GM18907 (cell line): Measurements from ENCODE around the gene LARP6.
"Not testable (repeated sequence)": the region's sequence is repeated elsewhere in the genome, so short reads cannot be mapped to it uniquely, and the experiment has no call there.

Experiments
- ATAC-seq: cut with Tn5 transposase; IDR thresholded peaks from one replicate; pipeline ENCODE4 v1.9.1; 2021; ENCODE audit warnings: mild to moderate bottlenecking, moderate library complexity; ENCODE audit not compliant: unreplicated experiment

LARP6 gene

DNA sequence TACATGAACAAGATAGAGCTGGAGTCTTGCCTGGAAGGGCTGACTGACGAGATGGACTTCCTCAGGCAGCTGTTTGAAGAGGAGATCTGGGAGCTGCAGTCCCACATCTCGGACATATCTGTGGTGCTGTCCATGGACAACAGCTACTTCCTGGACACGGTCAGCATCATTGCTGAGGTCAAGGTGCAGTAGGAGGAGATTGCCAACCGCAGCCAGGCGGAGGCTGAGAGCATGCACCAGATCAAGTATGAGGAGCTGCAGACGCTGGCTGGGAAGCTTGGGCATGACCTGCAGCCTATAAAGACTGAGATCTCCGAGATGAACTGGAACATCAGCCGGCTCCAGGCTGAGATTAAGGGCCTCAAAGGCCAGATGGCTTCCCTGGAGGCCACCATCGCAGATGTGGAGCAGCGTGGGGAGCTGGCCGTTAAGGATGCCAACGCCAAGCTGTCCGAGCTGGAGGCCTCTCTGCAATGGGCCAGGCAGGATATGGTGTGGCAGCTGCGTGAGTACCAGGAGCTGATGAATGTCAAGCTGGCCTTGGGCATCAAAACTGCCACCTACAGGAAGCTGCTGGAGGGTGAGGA, 5.5 kb upstream of the LARP6 start:
- no peak for ATAC-seq

DNA sequence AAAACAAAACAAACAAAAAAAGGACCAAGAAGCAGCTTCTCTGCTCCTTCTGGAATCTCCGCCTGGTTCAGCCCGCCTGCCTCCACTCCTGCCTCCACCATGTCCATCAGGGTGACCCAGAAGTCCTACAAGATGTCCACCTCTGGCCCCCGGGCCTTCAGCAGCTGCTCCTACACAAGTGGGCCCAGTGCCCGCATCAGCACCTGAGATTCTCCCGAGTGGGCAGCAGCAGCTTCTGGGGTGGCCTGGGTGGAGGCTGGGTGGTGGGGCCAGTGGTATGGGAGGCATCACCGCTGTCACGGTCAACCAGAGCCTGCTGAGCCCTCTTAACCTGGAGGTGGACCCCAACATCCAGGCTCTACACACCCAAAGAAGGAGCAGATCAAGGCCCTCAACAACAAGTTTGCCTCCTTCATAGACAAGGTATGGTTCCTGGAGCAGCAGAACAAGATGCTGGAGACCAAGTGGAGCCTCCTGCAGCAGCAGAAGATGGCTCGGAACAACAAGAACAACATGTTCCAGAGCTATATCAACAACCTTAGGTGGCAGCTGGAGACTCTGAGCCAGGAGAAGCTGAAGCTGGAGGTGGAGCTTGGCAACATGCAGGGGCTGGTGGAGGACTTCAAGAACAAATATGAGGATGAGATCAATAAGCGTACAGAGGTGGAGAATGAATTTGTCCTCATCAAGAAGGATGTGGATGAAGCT, 4.8 kb upstream of the LARP6 start:
- ATAC-seq = not testable (repeated sequence)

DNA sequence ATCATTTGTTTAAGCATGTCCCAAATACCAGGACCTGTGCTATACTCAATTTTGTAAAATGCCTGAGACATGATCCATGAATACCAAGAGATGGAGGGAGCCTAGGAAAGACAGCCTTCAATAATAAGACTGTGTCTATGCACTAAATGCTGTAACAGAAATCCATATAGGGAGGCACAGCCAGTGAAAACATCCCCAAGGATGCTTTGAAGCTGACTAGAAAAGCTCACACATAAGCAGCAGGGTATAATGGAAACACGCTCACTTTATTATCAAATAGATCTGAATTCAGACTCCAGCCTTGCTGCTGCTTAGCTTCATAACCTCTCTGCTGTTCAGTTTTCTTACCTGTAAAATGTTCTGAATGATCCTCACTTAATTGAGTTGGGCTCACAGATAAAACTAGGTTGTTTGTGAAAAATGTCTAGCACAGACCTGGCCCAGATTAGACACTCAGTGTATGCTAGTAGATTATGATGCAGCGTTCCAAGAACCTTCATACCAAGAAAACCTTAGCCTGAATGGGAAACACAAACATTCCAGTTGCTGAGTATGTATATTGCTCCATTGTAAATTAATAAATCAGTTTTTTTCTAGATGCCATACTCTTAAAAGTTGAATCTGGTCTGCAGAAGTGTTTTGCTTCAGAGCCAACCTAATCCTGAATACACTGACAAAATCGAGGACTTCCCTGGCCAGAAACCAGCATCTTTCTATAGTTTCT, 3.8 kb upstream of the LARP6 start:
- no peak for ATAC-seq

DNA sequence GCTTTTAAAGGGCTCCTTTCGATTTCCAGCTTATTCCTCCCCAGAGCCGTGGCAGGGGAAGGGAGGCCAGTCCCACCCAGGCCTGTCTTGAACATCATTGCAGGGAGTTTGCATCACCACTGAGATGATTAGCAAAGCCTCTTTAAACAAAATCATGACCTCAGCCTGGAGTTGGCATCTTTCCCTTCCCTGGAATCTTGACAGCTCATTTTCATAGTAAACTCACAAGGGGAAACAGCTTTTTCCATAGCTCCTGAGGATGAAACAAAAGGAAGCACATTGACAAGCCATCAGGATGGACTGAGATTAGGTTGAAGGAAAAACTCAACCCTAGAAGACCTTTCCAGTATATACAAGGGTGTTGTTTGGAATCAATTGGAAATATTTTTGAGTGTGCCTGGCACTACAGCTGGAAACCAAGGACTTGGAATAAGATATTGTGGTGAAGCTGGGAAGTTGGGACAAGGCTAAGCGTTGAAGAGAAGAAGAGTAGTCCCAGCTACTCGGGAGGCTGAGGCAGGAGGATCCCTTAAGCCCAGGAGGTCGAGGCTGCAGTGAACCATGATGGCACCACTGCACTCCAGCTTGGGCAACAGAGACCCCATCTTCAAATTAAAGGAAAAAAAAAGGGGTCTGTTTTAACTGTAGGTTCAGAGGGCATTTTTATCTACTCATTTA, 3.1 kb upstream of the LARP6 start:
- no peak for ATAC-seq

DNA sequence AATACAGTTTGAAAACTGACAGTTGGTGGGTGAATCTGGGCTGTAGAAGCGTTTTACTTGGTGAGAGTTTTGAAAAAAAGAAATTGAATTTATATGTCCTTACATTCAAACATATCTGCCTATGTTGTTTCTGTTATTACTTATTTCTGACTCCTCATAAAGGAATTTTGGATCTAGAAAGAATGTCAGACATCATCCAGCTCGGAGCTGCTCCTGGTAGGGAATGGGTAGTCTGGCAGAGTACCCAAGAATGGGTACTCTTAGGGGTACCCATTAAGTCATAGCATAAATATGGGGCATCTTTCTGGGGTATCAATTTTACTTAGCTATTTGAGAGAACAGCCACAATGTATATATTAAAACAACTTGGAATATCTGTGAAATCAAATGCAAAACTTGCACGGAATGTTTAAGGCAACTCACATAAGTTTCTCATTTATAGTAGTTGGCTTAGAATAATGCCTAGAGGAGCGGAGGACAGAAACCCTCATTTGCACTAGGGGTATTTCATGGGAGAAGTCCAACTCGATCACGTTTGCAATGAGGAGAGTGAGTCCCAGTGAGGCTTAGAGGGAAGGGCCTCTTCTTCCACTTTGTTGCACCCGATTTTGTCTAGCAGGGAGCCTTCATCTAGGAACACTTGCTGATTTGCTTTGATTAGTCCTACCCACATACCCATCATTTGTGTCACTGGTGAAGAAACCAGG, 2.4 kb upstream of the LARP6 start:
- ATAC-seq = no peak

DNA sequence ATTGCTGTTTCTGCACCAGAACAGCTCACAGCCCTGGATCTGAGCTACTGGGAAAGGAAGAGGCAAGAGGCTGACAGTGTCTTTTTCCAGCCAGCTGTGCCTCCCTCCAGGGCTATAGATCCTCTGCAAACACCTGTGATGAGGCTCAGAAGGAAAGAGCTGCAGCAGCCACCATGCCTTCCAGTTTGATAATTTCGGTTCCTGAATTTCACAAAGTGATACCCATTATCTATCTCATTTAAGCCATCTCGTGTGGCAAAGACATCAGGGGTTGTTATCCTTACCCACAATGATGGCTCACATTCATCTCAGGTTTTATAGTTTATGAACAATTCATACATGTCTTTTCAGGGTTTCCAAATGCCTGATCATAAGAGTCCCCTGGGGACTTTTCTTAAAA, 1.8 kb upstream of the LARP6 start:
- no peak for ATAC-seq

DNA sequence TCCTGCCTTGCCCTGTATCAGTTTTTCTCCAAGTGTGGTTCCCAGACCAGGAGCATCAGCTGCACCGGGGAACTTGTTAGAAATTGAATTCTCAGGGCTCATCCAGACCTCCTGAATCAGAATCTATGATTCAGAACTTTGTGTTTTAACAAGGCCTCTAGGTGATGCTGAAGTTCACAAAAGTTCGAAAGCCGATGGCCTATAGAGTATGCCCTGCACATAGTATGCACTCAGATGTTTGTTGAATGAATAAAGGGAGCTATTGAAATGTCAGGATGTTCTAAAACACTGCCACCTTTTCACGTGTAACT, 664 bp upstream of the LARP6 start:
- ATAC-seq = no peak

DNA sequence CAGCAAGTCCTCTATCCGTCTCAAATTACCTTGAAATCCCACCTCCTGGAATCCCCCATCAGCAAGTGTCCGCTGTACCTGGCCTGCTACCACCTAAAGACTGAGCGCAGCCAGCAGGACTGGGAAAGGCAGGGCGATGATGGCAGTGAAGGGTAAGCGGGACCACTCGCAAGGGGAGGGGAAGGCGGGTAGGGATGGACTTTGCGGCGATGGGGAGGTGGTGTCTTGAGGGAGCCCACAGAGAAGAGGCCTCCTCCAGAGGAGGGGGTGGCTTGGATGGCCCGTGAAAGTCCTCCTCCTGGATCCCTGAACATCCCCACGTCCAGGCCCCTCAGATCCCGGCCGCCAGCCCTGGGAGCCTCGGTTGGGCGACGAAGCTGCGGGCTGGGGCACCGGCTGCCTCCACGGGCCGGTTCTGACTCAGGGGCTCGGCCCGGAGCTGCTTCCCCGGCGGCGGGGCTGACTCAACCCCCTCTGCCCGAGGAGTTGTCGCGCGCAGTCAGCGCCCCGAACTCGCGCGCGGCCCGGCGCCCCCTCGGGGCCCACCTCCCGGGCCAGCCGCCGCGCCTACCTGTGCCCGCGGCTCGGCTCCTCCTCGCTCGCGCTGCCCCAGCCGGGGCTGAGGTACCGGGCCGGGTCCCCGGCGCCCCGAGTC, 512 bp downstream of the LARP6 start:
- ATAC-seq = no peak

DNA sequence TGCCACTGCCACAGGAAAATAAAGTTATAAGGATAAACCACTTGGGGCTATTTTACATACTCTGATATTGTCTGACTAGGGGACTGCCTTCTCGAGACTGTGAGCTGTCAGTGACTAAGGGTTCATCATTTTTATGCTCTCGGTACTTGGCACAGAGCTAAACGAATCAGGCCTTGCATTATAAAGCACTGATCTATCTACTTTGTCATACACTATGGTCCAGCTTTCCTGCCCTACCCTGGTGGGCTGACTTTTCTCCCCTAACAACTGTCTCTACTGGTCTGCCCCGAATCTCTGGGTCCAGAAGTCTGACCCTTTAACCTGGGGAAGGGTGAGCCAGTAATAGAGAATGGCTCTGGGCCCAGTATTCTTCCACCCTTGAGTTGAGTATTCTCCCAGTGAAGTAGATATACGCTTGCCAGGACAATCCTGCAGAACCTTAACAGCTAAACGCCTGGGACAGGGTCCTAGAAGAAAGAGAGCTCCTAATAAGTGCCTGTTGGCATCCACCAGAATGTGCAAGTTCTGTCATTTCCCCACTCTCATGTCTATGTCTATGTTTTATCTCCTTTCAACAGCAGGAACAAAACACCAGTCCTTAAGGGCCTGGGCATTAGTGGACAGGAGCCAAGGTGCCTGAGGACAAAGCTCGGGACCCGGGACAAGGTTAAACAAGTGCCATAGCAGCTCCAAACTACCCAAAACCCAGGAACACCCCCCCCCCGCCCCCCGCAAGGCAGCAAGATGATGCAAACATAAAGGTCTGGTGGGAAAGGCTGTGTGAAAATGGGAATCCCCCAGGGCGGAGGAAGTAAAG, 1.2 kb downstream of the LARP6 start:
- ATAC-seq = no peak

DNA sequence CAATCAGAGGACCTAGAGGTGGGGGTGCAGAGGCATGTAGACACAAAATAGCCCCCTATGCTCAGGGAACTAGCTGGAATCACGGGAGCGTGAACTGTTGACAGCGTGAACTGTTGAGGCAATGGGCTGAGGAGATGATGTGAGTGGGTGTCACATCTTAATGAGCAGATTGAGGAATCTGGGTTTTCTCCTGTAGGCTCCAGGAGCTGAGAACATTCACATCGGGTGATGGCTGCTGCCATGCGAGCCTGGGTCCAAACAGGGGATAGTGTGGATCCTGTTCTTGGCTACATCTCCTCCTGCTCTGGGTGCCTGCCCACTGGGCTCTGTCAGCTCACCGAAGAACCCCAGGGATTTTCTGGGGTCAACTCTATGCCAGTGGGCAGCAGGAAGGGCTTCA, 2.1 kb downstream of the LARP6 start:
- ATAC-seq = no peak

DNA sequence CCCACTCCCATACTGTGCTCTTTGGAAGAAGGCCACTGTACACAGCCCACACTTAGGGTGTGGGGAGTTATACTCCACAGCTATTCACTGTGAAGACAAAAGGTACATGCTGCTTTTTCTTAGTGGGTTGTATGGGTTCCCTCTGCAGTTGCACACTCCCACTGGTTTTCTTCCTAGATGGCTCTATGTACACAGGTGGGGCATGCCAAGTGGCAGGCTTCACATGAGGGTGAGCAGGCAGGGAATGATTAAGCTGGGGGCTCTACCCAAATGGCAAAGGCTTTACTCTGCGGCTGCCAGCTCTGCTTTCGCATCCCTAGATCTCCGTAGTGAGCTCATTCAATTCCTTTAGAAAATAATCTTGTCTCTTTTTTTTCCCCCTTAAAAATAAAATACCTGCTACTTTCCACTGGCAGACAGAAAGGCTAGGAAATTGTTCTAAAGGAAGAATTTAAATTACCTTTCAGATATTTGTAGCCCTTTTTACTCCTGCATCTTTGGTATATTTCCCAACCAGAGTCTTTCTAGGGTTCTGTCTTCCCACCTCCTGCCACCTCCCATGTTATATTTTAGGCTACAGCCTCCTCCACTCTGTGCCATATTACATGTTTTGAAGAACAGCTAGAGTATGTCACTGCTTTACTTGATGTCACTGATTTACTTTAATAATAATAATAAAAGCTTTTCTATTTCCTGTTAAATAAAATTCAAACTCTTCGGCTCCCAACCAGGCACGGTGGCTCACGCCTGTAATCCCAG, 8.2 kb downstream of the LARP6 start:
- ATAC-seq = no peak

DNA sequence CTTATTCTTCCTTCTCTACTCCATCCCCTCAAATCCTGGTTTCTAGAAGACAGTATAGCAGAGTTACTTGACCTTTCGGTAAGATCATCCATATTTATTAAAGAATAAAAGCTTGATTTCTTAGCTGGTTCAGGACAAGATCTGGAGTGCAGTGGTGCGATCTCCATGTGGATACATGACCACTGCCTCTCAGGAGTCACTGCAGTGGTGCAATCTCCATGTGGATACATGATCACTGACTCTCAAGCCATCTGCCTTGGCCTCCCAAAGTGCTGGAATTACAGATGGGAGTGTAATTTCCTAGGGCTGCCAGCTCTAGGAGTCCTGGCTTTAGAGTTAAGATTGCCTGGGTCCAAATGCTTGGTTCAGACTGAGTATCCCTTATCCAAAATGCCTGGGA, 16.5 kb downstream of the LARP6 start:
- ATAC-seq = no peak

DNA sequence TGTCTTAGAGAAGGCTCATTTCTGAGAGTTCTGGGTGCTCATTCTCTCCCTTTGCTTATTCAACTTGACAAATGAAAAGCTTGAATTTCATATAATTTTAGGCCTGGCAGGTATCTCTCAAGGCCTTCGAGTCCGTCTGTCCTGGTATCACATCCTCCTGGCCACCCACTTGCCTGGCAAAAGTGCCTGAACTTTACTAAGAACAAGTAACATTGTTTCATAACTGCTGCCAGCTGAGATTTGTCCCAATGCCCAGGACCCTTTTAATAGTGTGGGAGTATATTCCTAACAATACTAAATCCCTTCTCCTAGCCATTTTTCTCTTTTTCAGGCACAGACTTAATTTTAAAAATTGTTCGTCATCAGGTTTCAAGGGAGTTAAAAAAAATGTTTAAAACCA, 18.1 kb downstream of the LARP6 start:
- no peak for ATAC-seq

DNA sequence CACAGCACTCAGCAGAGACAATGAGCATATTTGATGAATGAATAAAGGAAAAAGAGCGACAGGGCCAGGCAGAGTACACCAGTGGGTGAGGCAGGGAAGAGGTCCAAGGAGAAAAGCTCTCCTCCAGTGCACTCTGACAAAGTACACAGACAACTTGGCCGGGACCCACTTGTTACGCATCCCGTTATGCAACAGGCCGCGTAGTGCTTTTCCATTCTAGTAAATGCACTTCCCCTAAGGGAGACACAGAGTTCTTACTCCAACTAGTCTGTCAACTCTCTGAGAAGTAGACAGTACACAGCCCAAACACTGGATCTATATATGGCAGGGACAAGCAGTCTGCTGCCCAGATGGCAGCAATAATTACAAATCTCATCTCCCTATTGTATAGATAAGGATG, 18.5 kb downstream of the LARP6 start:
- no peak for ATAC-seq

DNA sequence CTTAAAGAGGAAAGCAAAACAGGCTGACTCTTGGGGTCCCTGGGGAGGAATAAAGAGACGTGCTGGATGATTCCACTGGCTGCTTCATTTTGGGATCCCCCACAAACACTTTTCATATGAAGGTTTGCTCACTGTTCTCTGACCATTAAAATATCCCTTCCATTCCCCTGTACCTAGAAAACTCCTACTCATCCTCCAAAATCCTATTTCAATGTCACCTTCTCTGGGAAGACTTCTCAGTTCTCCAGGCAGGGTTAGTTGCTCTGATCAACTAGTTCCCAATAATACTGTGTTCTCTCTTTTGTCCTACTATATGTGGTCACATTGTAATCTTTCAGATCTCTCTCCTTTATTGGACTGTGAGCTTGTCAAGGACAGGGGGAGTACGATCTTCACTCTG, 19.0 kb downstream of the LARP6 start:
- no peak for ATAC-seq

DNA sequence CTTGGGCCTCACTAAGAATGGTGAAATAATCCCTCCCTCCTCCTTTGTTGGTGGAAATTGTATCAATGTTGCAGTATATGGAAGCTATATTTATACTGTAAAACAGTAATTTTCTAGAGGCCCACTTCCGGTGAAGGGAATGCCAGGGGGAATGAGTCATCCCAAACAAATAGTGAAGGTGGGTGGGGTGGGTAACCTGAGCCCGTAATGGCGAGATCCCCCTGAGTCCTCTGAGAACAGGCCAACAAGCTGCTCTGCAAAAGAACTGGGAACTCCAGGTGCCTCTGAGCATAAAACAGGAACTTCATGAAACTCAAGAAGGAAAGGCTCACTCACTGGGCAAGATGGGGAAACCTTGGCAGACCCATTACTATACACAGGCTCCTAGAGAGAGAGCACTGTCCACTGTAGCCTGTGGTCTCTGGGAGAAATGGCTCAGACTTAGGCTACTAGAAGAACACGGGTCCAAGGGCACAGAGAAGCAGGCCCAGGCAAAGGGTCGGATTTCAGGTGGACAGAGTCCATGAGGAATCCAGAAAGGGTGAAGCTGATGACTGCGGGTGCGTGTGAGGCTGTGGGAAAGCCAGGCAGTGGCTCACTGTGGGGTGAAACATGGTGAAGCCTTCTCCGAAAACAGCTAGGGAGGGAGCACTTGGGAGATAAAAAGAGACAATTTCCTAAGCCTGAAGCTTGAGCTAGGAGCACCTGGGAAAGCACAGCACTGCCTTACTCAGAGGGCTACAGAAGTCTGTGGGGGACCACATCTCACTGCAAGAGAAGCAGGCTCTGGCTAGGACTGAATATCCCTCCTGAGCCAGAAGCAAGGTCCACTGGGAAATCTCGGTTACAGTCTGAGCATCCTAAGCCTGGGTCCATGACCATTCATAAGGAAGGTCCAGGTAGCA, 19.8 kb downstream of the LARP6 start:
- no peak for ATAC-seq

DNA sequence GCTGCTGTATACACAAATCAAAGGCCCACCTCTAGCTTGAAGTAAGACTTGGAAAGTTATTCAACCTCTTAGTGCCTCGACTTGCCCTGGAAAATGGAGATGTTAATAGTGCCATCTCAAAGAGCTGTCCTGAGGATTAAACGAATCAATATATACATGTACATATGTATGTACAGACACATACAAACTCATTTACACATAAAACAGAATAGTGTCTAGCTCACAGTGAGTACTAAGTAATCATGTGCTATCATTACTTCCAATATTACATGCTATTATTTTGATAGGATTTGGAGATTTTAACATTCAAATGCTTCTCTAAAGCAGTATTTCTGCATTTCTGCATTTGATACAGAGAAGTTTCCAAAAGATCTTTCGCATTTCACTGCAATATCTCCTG, 20.5 kb downstream of the LARP6 start:
- ATAC-seq = no peak

DNA sequence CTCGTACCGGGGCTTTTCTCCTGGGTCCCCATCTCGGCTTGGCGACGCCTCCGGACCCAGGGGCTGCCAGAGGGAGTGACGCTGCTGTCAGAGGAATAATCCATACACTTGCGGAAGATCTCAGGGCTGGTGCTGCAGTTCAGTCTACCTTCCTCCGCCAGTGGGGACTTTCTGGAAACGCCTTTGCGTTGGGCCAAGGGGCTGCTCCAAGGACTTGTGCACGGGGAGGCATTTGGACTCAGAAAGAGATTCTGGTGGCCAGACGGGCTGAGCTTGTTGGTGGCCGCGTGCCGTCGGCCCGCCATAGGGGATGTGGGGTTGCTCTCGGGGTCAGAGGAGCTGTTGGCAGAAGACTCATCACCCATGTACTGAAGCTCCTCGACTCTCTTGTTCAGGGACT, 21.8 kb downstream of the LARP6 start:
- no peak for ATAC-seq
